Natural killer cell (primary cell): ENCODE measurements around the gene PLLP. TPM values are rescaled to one million over a fixed set of nuclear protein-coding genes. Genes with fewer than 3 reads are reported as not detected.

Source experiments
- ATAC-seq, 3 donors: fragments of 150-1000 bp in 2 of 3; fragments of 200-7000 bp in 1 of 3; cut with Tn5 transposase; 1 replicate in 1 of 3; 2 replicates in 2 of 3; pipeline ENCODE4 v1.10.0; 2021; ENCODE audit warnings: mild to moderate bottlenecking in 2 of 3, moderate library complexity in 2 of 3
- DNase-seq, 2 donors: peaks; one replicate each; pipeline versions ENCODE4 v3.0.0 to v3.0.0-alpha.2; 2013 to 2021; ENCODE audit warnings: mixed read lengths in 1 of 2
- H3K27ac ChIP-seq: one replicate; pipeline ENCODE4 v1.5.1; 2013; ENCODE audit warnings: mild to moderate bottlenecking, low read length
- H3K27me3 ChIP-seq: one replicate; pipeline ENCODE4 v1.6.1; 2013; ENCODE audit warnings: low read length; ENCODE audit not compliant: control insufficient read depth, insufficient read depth
- H3K36me3 ChIP-seq: one replicate; pipeline ENCODE4 v1.6.1; 2013; ENCODE audit warnings: low read length; ENCODE audit not compliant: control insufficient read depth, insufficient read depth
- H3K4me1 ChIP-seq: one replicate; pipeline ENCODE4 v1.6.1; 2013; ENCODE audit warnings: low read length; ENCODE audit not compliant: control insufficient read depth, insufficient read depth
- H3K4me3 ChIP-seq: one replicate; pipeline ENCODE4 v1.5.1; 2013; ENCODE audit warnings: low read length
- H3K9me3 ChIP-seq: one replicate; pipeline ENCODE4 v1.6.1; 2013; ENCODE audit warnings: low read length; ENCODE audit not compliant: control insufficient read depth, insufficient read depth
- H3K27ac Mint-ChIP-seq, 2 donors: one replicate each; pipeline ENCODE4 v1.8.0; 2022; ENCODE audit warnings: mild to moderate bottlenecking in 2 of 2, mixed read lengths in 2 of 2, moderate library complexity in 1 of 2
- H3K27me3 Mint-ChIP-seq, 2 donors: one replicate each; pipeline ENCODE4 v1.8.0; 2022; ENCODE audit warnings: low read depth in 2 of 2, mixed read lengths in 2 of 2
- H3K36me3 Mint-ChIP-seq: one replicate; pipeline ENCODE4 v1.8.0; 2022; ENCODE audit warnings: mixed read lengths
- H3K4me1 Mint-ChIP-seq, 2 donors: one replicate each; pipeline ENCODE4 v1.8.0; 2022; ENCODE audit warnings: mixed read lengths in 2 of 2
- H3K4me3 Mint-ChIP-seq: one replicate; pipeline ENCODE4 v1.8.0; 2022; ENCODE audit warnings: mild to moderate bottlenecking, moderate library complexity, mixed read lengths
- H3K9me3 Mint-ChIP-seq, 2 donors: one replicate each; pipeline ENCODE4 v1.8.0; 2022; ENCODE audit warnings: mixed read lengths in 2 of 2
- WGBS: methylation state at CpG from one replicate; pipeline ENCODE4 v1.1.7; 2013; ENCODE audit warnings: missing lambda C conversion rate; ENCODE audit not compliant: insufficient coverage; 5-methylcytosine and 5-hydroxymethylcytosine counted together
- intact Hi-C: fragments of 100-400 bp; cut with micrococcal nuclease; formaldehyde crosslinking; loops from one replicate; pipeline ENCODE4 v1.14.2; 2022
- total RNA-seq, 4 donors: library from RNA; stranded (reverse); fragments of 120-200 nt in 1 of 4; gene quantifications; one replicate each; pipeline versions ENCODE4 v1.2.3 to v1.2.4, GENCODE V29; 2013 to 2022
- TF ChIP-seq, protein P1 (sequence below): fragments of 200-600 bp; IDR thresholded peaks from one replicate; pipeline ENCODE4 v1.8.0; 2022; ENCODE audit warnings: antibody characterized with exemption

The PLLP gene
- total RNA-seq, 3 donors from 2014 or later (not counting 1 experiment from before 2014, with no cell fraction given) = not detected

DNA sequence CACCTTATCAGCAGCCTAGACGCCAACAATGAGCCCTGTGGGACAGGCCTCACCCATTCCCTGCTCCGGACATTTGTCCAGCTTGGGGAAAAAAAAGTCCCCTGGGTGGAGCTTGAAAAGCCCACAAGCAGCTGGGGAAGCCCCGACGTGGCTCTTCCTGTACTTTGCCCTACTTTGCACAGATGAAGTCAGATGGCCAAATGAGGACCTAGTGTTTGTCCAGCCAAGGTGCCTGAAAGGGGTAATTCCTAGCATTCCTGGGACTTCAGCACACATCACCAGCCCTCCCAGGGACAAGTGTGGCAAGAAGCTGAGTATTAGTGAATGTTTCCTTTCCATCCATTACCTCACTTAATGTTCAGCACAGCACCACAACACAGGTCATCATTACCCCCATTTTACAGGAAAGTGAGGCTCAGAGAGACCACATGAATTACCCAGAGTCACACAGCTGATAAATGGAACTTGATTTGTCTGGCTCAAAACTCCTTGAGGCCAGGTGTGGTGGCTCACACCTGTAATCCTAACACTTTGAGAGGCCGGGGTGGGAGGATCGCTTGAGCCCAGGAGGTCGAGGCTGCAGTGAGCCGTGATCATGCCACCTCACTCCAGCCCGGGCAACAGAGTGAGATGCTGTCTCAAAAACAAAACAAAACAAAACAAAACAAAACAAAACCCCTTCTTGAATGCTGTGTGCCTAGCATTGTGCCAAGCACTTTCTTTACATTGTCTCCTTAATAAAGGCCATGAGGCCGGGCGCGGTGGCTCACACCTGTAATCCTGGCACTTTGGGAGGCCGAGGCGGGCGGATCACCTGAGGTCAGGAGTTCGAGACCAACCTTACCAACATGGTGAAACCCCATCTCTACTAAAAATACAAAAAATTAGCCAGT, 19.9 kb upstream of the PLLP start:
- Mint-ChIP-seq H3K27ac (peak overlapping the region; percentile 34 to 63), H3K36me3 (no peaks in the 10 kb centered on the region), H3K4me1 (peaks cover 0 to 3% of the 10 kb centered on the region in 2 donors), H3K27me3 (no peaks in the 10 kb centered on the region), H3K9me3 (no peaks in the 10 kb centered on the region), H3K4me3 (no peak overlapping the region)
- no peaks in the 10 kb centered on the region for H3K36me3 ChIP-seq
- H3K9me3 ChIP-seq = no peaks in the 10 kb centered on the region
- H3K27me3 ChIP-seq = no peaks in the 10 kb centered on the region
- ATAC-seq (no peak), DNase-seq (peak in 1 of 2 donors; percentile 35)
- WGBS = 77% methylated on average over 16 of the region's 16 CpGs
- peaks cover 28% of the 10 kb centered on the region for H3K4me1 ChIP-seq
- intact Hi-C loops = loop anchor here (5.0 kb wide), 2 partner anchors 228 to 823 kb away; partner anchors contain the start of gene CFAP20
- no peak overlapping the region for H3K4me3 ChIP-seq
- TF ChIP-seq, protein P1, sequence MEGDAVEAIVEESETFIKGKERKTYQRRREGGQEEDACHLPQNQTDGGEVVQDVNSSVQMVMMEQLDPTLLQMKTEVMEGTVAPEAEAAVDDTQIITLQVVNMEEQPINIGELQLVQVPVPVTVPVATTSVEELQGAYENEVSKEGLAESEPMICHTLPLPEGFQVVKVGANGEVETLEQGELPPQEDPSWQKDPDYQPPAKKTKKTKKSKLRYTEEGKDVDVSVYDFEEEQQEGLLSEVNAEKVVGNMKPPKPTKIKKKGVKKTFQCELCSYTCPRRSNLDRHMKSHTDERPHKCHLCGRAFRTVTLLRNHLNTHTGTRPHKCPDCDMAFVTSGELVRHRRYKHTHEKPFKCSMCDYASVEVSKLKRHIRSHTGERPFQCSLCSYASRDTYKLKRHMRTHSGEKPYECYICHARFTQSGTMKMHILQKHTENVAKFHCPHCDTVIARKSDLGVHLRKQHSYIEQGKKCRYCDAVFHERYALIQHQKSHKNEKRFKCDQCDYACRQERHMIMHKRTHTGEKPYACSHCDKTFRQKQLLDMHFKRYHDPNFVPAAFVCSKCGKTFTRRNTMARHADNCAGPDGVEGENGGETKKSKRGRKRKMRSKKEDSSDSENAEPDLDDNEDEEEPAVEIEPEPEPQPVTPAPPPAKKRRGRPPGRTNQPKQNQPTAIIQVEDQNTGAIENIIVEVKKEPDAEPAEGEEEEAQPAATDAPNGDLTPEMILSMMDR = no peak
- peak overlapping the region; percentile 15 for H3K27ac ChIP-seq

DNA sequence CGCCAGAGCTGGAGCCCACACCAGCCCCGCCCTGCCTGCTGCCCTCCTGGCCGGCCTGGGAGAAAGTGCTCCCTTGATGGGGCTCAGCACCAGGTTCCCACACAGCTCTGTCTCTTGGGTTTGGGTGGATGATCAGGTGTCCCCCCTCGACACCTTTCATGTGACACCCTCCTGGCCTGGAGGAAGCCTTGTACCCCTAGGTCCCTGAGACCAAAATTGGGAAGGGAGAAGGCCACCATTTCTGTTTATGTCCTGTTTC, 19.4 kb upstream of the PLLP start:
- no peak overlapping the region for H3K4me3 Mint-ChIP-seq

DNA sequence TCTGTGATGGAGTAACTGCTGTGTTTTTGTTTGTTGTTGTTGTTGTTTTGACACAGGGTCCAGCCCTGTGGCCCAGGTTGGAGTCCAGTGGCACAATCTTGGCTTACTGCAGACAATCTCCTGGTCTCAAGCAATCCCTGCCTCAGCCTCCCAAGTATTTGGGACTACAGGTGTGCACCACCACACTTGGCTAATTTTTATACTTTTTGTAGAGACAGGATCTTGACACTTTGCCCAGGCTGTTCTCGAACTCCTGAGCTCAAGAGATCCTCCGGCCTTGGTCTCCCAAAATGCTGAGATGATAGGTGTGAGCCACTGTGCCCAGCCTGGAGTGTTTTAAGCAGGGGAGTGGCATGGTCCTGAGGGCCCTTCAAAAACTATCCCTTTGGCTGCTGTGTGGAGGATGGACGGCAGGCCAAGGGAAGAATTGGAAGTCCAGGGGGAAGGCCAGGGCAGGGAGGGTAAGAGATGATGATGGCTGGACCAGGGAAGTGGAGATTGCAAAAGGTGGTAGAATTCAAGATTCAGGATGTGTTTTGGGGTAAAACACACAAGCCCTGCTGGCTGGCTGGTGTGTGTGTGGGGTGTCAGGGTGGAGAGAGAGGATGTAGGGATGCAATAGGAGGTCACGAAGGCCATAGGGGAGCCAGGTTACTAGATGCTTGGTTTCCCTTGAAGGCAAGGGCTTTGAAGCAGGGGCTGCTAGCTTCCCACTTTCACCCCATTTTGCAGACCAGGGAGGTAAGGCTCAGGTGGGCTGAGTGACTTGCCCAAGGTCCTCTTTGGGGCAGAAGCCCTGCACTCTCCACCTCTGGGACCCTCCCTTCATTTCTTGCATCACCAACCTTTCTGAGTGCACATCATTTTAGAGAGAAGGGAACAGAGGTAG, 18.8 kb upstream of the PLLP start:
- Histone ChIP-seq H3K27ac (no peak overlapping the region), H3K4me1 (peaks cover 33% of the 10 kb centered on the region), H3K27me3 (no peaks in the 10 kb centered on the region), H3K36me3 (no peaks in the 10 kb centered on the region), H3K9me3 (no peaks in the 10 kb centered on the region), H3K4me3 (no peak overlapping the region)
- Mint-ChIP-seq H3K27me3 (no peaks in the 10 kb centered on the region), H3K9me3 (no peaks in the 10 kb centered on the region), H3K4me1 (no peaks in the 10 kb centered on the region), H3K27ac (no peak overlapping the region), H3K36me3 (no peaks in the 10 kb centered on the region), H3K4me3 (no peak overlapping the region)
- TF ChIP-seq, protein P1 = no peak
- intact Hi-C loops = loop anchor here (5.0 kb wide), 2 partner anchors 229 to 824 kb away; partner anchors contain the start of gene CFAP20
- WGBS = 92% methylated on average over 4 of the region's 4 CpGs
- no peak for DNase-seq
- ATAC-seq = no peak

More for the DNA sequence above, 19.4 kb upstream of the PLLP start:
- Histone ChIP-seq H3K27me3 (no peaks in the 10 kb centered on the region), H3K4me3 (no peak overlapping the region), H3K36me3 (no peaks in the 10 kb centered on the region), H3K4me1 (peaks cover 33% of the 10 kb centered on the region), H3K27ac (no peak overlapping the region), H3K9me3 (no peaks in the 10 kb centered on the region)
- peak overlapping the region in 1 of 2 donors; percentile 63 for H3K27ac Mint-ChIP-seq
- H3K27me3 Mint-ChIP-seq = no peaks in the 10 kb centered on the region
- no peak for DNase-seq
- intact Hi-C loops = loop anchor here (5.0 kb wide), 2 partner anchors 228 to 823 kb away; partner anchors contain the start of gene CFAP20
- H3K4me1 Mint-ChIP-seq = no peaks in the 10 kb centered on the region
- no peaks in the 10 kb centered on the region for H3K36me3 Mint-ChIP-seq
- WGBS = 76% methylated on average over 4 of the region's 4 CpGs
- ATAC-seq = no peak
- no peaks in the 10 kb centered on the region for H3K9me3 Mint-ChIP-seq
- TF ChIP-seq, protein P1 = no peak
